Central memory CD4-positive, alpha-beta T cell (primary cell): ENCODE measurements around the gene PTPRH.

Experiments
- DNase-seq: peaks from one replicate; pipeline ENCODE4 v3.0.0; 2022

Gene PTPRH

GRCh38 chr19:55244004-55244680 is 34.8 kb upstream of the PTPRH start:
- DNase-seq: no peak

- DNase-seq: no peak
These were observed 33.2 kb upstream of the PTPRH start for GRCh38 chr19:55242517-55242916.

GRCh38 chr19:55241935-55242464 is 32.7 kb upstream of the PTPRH start:
- no peak for DNase-seq

DNA sequence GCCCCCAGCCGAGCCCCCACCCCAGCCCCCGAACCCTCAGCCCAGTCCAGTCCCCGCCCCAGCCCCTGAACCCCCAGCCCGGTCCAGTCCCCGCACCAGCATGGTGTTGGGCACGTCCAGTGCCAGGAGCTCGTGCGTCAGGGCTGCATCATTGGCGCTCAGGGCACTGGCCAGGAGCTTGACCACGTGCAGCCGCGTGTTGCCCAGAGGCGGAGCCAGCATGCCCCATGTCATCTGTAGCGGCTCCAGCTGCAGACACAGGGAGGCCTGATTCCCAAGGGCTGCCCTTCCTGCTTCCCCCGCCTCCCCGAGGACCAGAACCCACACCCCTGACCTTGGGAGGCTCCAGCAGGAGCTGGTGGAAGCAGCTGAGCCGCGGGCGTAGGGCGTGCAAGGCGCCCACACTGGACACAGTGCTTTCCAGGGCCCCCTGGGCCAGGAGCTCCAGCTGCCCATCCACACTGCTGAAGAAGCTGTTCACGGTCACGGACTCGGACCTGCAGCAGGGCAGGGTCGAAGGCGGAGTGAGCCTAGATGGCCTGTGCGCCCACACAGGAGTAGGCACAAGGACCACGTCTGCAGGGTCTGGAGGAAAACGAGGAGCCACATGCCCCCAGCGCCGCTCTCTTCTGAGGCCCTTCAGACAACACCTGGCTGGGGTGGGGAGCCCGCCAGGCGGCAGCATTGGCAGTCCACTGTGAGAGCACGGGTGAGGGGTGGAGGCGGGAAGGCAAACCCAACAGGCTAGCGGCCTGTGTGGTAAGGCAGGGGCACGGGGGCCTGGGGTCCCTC is 32.0 kb upstream of the PTPRH start:
- no peak for DNase-seq

- no peak for DNase-seq
These were observed 31.4 kb upstream of the PTPRH start for GRCh38 chr19:55240713-55241020.

- no peak for DNase-seq
These were observed 29.7 kb upstream of the PTPRH start for GRCh38 chr19:55239004-55239403.

DNA sequence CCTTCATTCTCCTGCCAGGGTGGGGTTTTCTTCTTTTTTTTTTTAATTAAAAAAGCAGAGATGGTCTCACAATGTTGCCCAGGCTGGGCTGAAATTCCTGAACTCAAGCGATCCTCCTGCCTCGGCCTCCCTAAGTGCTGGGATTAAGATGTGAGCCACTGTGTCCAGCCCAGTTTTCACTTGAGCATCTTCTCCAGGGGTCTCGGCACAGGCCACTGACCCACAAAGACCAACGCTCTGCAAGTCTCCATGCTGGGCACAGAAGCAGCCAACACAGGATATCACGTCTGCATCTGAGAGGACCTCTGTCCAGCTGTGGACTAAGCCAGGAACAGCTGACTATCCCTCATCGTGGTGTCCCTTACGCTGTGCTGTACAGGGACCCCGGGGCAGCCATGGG is 28.7 kb upstream of the PTPRH start:
- DNase-seq: no peak

DNA sequence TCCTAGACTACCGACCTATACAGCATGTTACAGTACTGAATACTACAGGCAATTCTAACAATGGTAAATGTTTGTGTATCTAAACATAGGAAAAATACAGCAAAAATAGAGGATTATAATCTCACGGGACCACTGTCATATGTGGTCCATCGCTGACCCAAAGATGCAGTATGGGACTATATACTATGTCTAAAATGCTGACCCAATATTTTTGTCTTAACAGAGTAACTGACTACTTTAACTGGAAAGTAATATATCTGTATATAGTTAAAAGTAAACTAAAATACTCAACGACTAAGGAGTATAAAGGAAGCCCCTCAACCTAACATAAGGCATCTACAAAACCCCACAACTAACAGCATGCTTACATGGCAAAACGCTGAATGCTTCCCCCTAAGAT is 23.7 kb upstream of the PTPRH start:
- DNase-seq: no peak

GRCh38 chr19:55232286-55232602 is 22.9 kb upstream of the PTPRH start:
- DNase-seq: no peak

GRCh38 chr19:55231391-55232285 is 22.3 kb upstream of the PTPRH start:
- DNase-seq: no peak

GRCh38 chr19:55230780-55231179 is 21.5 kb upstream of the PTPRH start:
- no peak for DNase-seq

- DNase-seq: no peak
These were observed 21.0 kb upstream of the PTPRH start for GRCh38 chr19:55230329-55230728.

- no peak for DNase-seq
These were observed 20.5 kb upstream of the PTPRH start for GRCh38 chr19:55229789-55230182.

GRCh38 chr19:55229145-55229788 is 20.0 kb upstream of the PTPRH start:
- DNase-seq: no peak

DNA sequence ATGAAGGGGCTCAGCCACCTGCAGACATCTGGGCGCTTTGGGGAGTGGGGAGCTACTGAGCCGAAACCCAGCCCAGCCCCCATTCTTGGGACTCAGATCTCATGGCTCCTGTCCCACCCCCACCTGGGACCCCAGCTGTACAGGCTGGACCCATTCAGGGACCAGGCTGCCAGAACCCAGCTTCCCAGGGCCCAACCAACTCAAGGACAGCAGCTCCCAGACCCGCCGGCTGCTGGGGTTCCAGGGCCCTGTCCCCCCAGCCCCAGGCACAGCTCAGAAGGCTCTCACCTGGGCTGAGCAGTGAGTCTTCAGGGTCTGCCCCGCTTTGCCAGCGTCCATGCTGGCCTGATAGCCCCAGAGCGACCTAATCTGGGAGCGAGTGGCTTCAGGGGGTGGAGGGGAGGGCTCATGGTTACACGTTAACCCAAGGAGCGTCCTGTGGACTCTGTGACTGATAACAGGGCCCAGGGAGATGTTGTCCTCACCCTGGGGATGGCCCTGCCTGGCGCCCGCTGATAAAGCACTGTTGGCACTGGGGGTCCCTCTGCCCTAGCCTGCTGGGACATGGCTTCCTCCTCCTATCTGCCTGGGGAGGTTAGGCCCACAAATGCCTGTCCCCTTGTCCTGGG is 19.2 kb upstream of the PTPRH start, which contains the start of gene TMEM86B:
TMEM86B (minus strand) TSS at position 361 of the 629 bp plus-strand sequence; CDS start at position 339, 22 bp downstream.
- no peak for DNase-seq

- DNase-seq: no peak
These were observed 18.7 kb upstream of the PTPRH start for GRCh38 chr19:55228015-55228391.

GRCh38 chr19:55227241-55228014 is 18.1 kb upstream of the PTPRH start:
- DNase-seq: no peak

GRCh38 chr19:55226788-55227187 is 17.5 kb upstream of the PTPRH start:
- DNase-seq: no peak

DNA sequence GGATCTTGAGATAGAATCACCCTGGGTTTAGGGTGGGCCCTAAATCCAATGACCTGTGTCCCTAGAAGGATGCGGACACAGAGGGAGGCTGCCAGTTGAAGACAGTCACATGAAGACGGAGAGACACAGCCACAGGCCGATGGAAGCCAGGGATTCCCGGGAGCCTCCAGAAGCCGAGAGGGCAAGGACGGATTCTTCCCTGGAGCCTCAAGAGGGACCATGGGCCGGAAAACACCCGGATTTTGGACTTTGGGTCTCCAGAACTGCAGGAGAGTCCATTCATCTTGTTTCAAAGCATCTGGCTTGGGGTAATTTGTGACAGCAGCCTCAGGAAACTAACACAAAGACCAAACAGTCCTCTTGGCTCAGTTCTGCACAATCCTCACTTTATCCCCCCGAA is 17.0 kb upstream of the PTPRH start:
- no peak for DNase-seq

GRCh38 chr19:55225415-55225958 is 16.2 kb upstream of the PTPRH start:
- DNase-seq: no peak
